Kidney capillary endothelial cell (primary cell): Measurements from ENCODE around the gene OSM.

Source experiments
- DNase-seq: peaks from one replicate; pipeline ENCODE4 v3.0.0-alpha.2; 2018; ENCODE audit warnings: low spot score

Gene OSM

GRCh38 chr22:30266445-30267381 lies at the start of gene OSM:
Gene OSM (minus strand): TSS chr22:30266851. CDS start chr22:30266799, 52 bp downstream.
- DNase-seq, result no peak

DNA sequence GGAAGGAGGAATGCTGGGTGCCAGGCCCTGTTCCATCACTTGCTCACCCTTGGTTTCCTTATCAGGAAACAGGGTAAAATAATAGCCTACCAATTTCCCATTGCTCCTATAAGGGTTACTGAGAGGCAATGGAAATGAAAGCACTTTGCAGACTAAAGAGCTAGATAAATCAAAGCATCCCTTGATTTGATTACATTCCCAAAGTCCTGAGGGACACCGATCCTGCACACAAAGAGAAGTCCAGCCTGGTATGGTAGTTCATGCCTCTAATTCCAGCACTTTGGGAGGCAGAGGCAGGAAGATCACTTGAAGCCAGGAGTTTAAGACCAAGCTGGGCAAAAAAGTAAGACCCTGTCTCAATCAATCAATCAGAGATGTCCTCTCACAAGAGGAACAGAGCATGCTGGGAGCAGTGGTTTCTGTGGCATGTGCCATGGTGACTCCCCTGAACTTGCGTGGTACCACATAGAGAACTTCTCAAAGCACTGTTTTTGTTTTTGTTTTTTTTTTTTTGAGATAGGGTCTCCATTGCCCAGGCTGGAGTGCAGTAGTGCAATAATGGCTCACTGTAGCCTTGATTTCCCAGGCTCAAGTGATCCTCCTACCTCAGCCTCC lies 49.4 kb upstream of the OSM start:
- no peak for DNase-seq

DNA sequence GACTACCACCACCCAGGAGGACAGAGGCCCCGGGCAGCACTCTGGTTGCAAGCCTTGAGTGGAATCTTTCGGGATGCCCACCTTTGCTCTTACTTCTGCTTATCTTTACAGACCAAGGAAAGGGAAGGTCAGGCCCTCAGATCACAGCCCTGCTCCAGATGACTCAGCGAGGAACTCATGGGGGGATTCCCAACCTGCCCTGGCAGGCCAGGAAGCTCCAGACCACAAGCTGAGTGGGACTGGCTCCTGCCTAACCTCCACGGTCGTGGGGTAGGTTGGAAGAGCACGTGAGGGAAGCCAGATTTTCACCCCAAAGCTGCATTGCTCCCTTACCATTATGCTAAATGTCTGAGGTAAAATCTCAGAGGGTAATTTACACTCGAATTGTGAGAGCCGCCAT lies 48.3 kb upstream of the OSM start:
- no peak for DNase-seq

GRCh38 chr22:30313527-30314363 lies 47.1 kb upstream of the OSM start:
- no peak for DNase-seq

- no peak for DNase-seq
Measured at GRCh38 chr22:30312053-30312452, 45.4 kb upstream of the OSM start.

GRCh38 chr22:30310881-30311771 lies 44.5 kb upstream of the OSM start:
- DNase-seq, result no peak

GRCh38 chr22:30309951-30310741 lies 43.5 kb upstream of the OSM start:
- DNase-seq, result no peak

DNA sequence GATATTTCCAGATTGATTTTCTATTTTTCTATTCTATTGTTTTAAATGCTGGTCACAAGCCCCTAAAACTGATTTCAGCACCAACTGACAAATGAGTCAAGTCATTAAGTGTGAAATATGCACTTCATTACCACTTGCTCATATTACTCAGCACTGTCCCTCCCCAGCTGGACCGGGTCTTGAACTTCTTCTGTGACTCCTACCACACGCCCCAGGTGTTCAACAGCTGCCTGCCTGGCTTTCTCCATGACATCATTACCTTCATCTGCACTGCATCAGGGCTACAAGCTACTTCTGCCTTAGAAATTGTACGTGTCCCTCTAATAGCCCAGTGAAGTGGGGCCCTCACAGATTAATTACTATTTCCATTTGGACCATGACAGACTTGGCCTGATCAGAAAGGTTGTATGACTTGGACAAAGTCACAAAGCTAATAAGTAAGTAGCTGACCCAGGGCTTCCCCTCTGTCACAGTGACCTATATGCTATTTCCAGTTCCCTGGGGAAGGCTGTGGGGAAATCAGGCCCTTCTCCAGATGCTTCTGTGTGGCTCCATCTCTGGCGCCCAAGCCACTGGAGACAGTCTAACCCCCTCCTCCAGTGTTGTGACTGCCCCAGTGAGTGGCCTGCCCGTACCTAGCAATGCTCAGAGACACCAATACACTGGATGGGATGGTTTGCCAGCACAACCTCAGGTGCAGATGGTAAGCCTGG lies 42.0 kb upstream of the OSM start:
- DNase-seq, result no peak

GRCh38 chr22:30308093-30308492 lies 41.4 kb upstream of the OSM start:
- DNase-seq, result no peak

DNA sequence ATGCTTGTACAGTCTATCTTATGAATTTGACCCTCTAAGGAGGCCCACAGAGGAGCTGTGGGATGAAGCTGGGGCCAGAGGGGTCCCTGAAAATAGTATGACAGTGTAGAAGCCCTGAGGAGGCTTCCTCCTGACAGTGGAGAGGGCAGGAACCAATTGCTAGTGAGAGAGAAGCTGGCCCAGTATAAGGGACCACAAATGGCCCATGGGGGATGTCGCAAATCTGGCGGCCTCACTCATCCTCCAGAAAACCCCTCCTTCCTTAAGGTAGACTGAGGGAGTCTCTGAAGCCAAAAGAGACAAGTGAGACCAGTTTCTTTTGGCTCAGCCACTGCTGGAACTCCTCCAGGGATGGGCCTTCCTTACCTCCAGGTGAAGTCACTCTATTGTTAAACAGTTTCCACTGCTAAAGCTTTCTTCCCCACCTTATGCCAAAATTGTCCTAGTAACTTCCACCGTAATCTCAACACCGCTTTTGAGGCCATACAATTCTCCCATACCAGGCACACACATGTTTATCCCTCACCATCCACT lies 40.5 kb upstream of the OSM start:
- no peak for DNase-seq

- DNase-seq, result no peak
Measured at GRCh38 chr22:30306627-30307011, 40.0 kb upstream of the OSM start.

GRCh38 chr22:30305906-30306626 lies 39.4 kb upstream of the OSM start:
- no peak for DNase-seq

DNA sequence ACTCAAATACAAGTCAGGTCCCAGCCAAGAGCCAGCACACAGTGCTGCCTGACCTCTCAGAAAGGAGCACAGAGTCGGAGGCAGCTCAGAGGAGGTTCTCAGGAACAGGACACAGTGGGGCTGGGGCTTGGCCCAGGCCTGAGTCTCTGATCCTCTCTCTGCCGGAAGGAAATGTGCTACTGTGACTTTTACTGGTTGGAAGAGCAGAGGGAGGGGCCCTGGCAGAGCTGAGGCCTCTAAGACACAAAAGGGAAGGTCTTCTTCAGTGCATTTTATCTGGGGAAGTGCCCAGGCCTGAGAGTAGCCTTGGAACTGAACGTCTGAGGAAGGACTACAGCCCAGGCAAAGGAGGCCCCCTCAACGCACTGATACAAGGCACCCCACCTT lies 38.9 kb upstream of the OSM start:
- peak; percentile 51 for DNase-seq

DNA sequence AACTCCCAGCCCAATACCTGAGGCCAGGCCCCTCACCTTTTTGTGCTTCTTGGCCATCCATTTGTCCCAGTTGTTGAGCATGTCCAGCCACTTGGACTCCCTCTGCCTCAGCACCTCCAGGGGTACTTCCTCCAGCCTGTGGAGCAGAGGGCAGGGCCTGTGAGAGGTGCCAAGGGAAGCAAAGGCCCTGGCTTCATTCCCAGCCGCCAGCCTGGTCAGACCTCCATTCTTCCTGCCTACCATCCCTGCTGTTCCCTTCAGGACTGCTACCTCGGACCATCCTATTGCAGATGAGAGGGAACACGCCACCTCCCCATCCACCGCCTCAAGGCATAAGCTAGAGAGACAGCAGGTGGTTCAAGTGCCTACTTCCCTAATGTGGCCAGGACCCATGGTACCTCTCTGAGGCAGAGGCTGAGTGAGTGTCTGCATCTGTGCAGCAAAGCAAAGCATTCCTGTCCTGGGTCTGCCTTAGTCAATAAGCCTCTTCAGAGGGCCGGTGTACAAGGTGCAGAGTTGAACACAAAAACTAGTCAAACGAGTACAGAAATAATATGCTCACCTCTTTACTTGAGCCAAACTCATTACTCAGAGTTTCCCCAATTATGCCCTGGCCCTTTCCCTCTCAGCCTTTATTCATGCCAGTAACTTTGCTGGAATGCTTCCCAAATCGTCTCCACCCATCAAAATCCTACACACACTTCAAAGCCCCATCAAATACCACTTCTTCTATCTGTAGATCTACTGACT lies 38.0 kb upstream of the OSM start:
- DNase-seq, result no peak

- no peak for DNase-seq
Measured at GRCh38 chr22:30302810-30303138, 36.1 kb upstream of the OSM start.

- DNase-seq, result no peak
Measured at GRCh38 chr22:30301995-30302809, 35.6 kb upstream of the OSM start.

- no peak for DNase-seq
Measured at GRCh38 chr22:30299322-30299721, 32.7 kb upstream of the OSM start.
